Heart left ventricle (tissue), 16 donors: ENCODE data around the gene FRMD4B. TPM values are rescaled to one million over a fixed set of nuclear protein-coding genes. Genes with fewer than 3 reads are reported as not detected.

Source experiments
- ATAC-seq, 4 donors: fragments of 200-7000 bp; cut with Tn5 transposase; one replicate each; pipeline ENCODE4 v1.9.1; 2020 to 2022; ENCODE audit warnings: moderate library complexity in 4 of 4, mild to moderate bottlenecking in 3 of 4, moderate number of reproducible peaks in 1 of 4
- DNase-seq, 5 donors: peaks; one replicate each; pipeline ENCODE4 v3.0.0-alpha.2; 2020
- H3K27ac ChIP-seq, 12 donors: fragments of 200-600 bp; sonication (generic) in 4 of 12; one replicate each; pipeline versions ENCODE4 v1.5.0 to v1.8.0; 2016 to 2022; ENCODE audit warnings: mild to moderate bottlenecking in 2 of 12
- H3K27me3 ChIP-seq, 9 donors: fragments of 200-600 bp; sonication (generic) in 2 of 9; one replicate each; pipeline versions ENCODE4 v1.5.1 to v1.8.0; 2016 to 2022; ENCODE audit warnings: mild to moderate bottlenecking in 3 of 9
- H3K36me3 ChIP-seq, 9 donors: fragments of 200-600 bp; sonication (generic) in 2 of 9; one replicate each; pipeline versions ENCODE4 v1.5.0 to v1.8.0; 2018 to 2022; ENCODE audit warnings: mild to moderate bottlenecking in 2 of 9
- H3K4me1 ChIP-seq, 12 donors: fragments of 200-600 bp; sonication (generic) in 4 of 12; one replicate each; pipeline versions ENCODE4 v1.5.0 to v1.8.0; 2016 to 2022; ENCODE audit warnings: mild to moderate bottlenecking in 3 of 12
- H3K4me3 ChIP-seq, 12 donors: fragments of 200-600 bp; sonication (generic) in 4 of 12; one replicate each; pipeline versions ENCODE4 v1.5.0 to v1.8.0; 2017 to 2022; ENCODE audit warnings: mild to moderate bottlenecking in 9 of 12, moderate library complexity in 4 of 12
- H3K9me3 ChIP-seq, 12 donors: fragments of 200-600 bp; sonication (generic) in 4 of 12; one replicate each; pipeline versions ENCODE4 v1.5.0 to v1.8.0; 2016 to 2022; ENCODE audit warnings: mild to moderate bottlenecking in 1 of 12
- CTCF ChIP-seq, 12 donors: fragments of 200-600 bp; sonication (generic) in 4 of 12; IDR thresholded peaks; one replicate each; pipeline versions ENCODE4 v1.5.0 to v1.8.0; 2018 to 2022; ENCODE audit warnings: antibody characterized with exemption in 12 of 12, mild to moderate bottlenecking in 5 of 12
- POLR2A ChIP-seq, 2 donors: fragments of 450-650 bp; IDR thresholded peaks; one replicate each; pipeline ENCODE4 v1.6.1; 2017; ENCODE audit warnings: antibody characterized with exemption in 2 of 2, mild to moderate bottlenecking in 2 of 2, moderate library complexity in 2 of 2
- WGBS, 4 donors: extraction: QIAGEN DNeasy Blood & Tissue Kit in 2 of 4; methylation state at CpG; one replicate each; pipeline versions ENCODE4 v1.1.5 to v1.1.7; 2013 to 2018; 5-methylcytosine and 5-hydroxymethylcytosine counted together
- intact Hi-C, 10 donors: fragments of 100-400 bp; cut with DNase I; formaldehyde crosslinking; loops; one replicate each; pipeline versions ENCODE4 v1.11.1 to v1.14.2; 2022
- polyA plus RNA-seq, 2 donors: library from polyadenylated mRNA; stranded (reverse); fragments of 200-250 nt; gene quantifications; one replicate each; pipeline ENCODE4 v1.2.3, GENCODE V29; 2013
- total RNA-seq, 9 donors: library from RNA; depleted of rRNA in 2 of 9; stranded (reverse); fragments of >200 nt in 2 of 9; fragmentation: NEBNext Ultra II Directional in 3 of 9; extraction: Animal tissue kit (Norgen Biotek cat#: 25700) in 3 of 9; gene quantifications; one replicate each; pipeline versions ENCODE4 v1.1.0 to v1.2.4, GENCODE V29; 2016 to 2023
- donor health status: ischemic (EF 13 %, LVEDD 7.1; RV severe dilation, severe dysfunction).
- donor health status: healthy with polysubstance abuse.
- donor health status: DM: no; HTN: yes; CAD: no.
- donor health status: DM: no; HTN: no; CAD: no.
- donor health status: ischemic (EF 25% LVEDD 6.9; RV normal size, moderate dysfunction).
- donor health status: ischemic (EF 25% LVEDD 5.7; RV mildly dilated, moderate dysfunction).
- donor health status: healthy.
- donor health status: DM: yes; HTN: yes; CAD: no.
- donor health status: ischemic (EF 35%, LVEDD 5.7; RV mildly dilated, moderate dysfunction).
- donor health status: nonischemic (EF 11% LVEDD 7.7; RV severe dilation, severe dysfunction).
- donor health status: DM: yes; HTN: yes; CAD: no.
- donor health status: PGD.
- donor health status: ischemic (EF 29% LVEDD 5.4; RV normal size, mild dysfunction).
- donor health status: nonischemic (EF 23%, LVEDD 6.1; RV moderate dilation, normal function).

Gene FRMD4B
- total and polyA plus RNA-seq, 11 donors = 3.4 to 42.8 (median 10.9) TPM

- 91 to 95% (median 92%) methylated on average over 4 of the region's 4 CpGs for WGBS, 4 donors
- H3K36me3 ChIP-seq = peaks cover 0 to 16% (median 3%) of the 10 kb centered on the region in 9 donors
- H3K4me3 ChIP-seq = no peak overlapping the region
- no peaks in the 10 kb centered on the region for H3K4me1 ChIP-seq
- no peaks in the 10 kb centered on the region for H3K9me3 ChIP-seq
- no peak overlapping the region for H3K27ac ChIP-seq
- no peaks in the 10 kb centered on the region for H3K27me3 ChIP-seq
- ATAC-seq (no peak), DNase-seq (no peak)
- intact Hi-C loops = loop anchor here in 1 of 10 donors (10.0 kb wide), 1 partner anchor 47 kb away; no protein-coding TSS in a partner anchor
- TF ChIP-seq CTCF (IDR thresholded peaks at IDR 0.05) (no peak), POLR2A (IDR thresholded peaks at IDR 0.05) (no peak)
Observed at GRCh38 chr3:69252141-69252540, 133.7 kb downstream of the FRMD4B start.

GRCh38 chr3:69251078-69251805, 134.6 kb downstream of the FRMD4B start:
- intact Hi-C loops = loop anchor here in 1 of 10 donors (10.0 kb wide), 1 partner anchor 46 kb away; no protein-coding TSS in a partner anchor
- no peaks in the 10 kb centered on the region for H3K27me3 ChIP-seq
- peaks cover 0 to 16% (median 3%) of the 10 kb centered on the region in 9 donors for H3K36me3 ChIP-seq
- no peak overlapping the region for H3K27ac ChIP-seq
- no peaks in the 10 kb centered on the region for H3K9me3 ChIP-seq
- no peaks in the 10 kb centered on the region for H3K4me1 ChIP-seq
- H3K4me3 ChIP-seq = no peak overlapping the region
- TF ChIP-seq CTCF (IDR thresholded peaks at IDR 0.05) (no peak), POLR2A (IDR thresholded peaks at IDR 0.05) (no peak)
- DNase-seq (no peak), ATAC-seq (no peak)
- 92 to 97% (median 94%) methylated on average over 6 of the region's 6 CpGs for WGBS, 4 donors

GRCh38 chr3:69250014-69250413, 135.9 kb downstream of the FRMD4B start:
- Histone ChIP-seq H3K27ac (no peak overlapping the region), H3K9me3 (no peaks in the 10 kb centered on the region)
- TF ChIP-seq CTCF (IDR thresholded peaks at IDR 0.05) = no peak
- TF ChIP-seq POLR2A (IDR thresholded peaks at IDR 0.05) = no peak

GRCh38 chr3:69249001-69249400, 136.9 kb downstream of the FRMD4B start:
- intact Hi-C loops = loop anchor here in 1 of 10 donors (10.0 kb wide), 1 partner anchor 46 kb away; no protein-coding TSS in a partner anchor
- WGBS, 4 donors = 62 to 81% (median 74%) methylated on average over 2 of the region's 2 CpGs

More at GRCh38 chr3:69250014-69250413, 135.9 kb downstream of the FRMD4B start:
- ATAC-seq (peak; percentile 20 to 81 (median 58)), DNase-seq (peak in 3 of 5 donors; percentile 23 to 60 (median 44))
- Histone ChIP-seq H3K4me1 (no peaks in the 10 kb centered on the region), H3K27me3 (no peaks in the 10 kb centered on the region), H3K36me3 (peaks cover 0 to 16% (median 3%) of the 10 kb centered on the region in 9 donors), H3K4me3 (peak overlapping the region in 8 of 12 donors; percentile 0 to 47 (median 24))
- 41 to 57% (median 48%) methylated on average over 8 of the region's 8 CpGs for WGBS, 4 donors
- intact Hi-C loops = loop anchor here in 1 of 10 donors (10.0 kb wide), 1 partner anchor 45 kb away; no protein-coding TSS in a partner anchor

More at GRCh38 chr3:69249001-69249400, 136.9 kb downstream of the FRMD4B start:
- TF ChIP-seq CTCF (IDR thresholded peaks at IDR 0.05) (no peak), POLR2A (IDR thresholded peaks at IDR 0.05) (no peak)
- peaks cover 0 to 16% (median 3%) of the 10 kb centered on the region in 9 donors for H3K36me3 ChIP-seq
- no peak overlapping the region for H3K4me3 ChIP-seq
- DNase-seq (no peak), ATAC-seq (no peak)
- no peaks in the 10 kb centered on the region for H3K27me3 ChIP-seq
- no peaks in the 10 kb centered on the region for H3K4me1 ChIP-seq
- no peaks in the 10 kb centered on the region for H3K9me3 ChIP-seq
- H3K27ac ChIP-seq = no peak overlapping the region
